Measurements from ENCODE around the gene HES3. TPM values are rescaled to one million over a fixed set of nuclear protein-coding genes. Genes with fewer than 3 reads are reported as not detected.

HES3 gene
- total and polyA plus RNA-seq, 10 of the 15 experiments (the other 5 are each of a cell fraction or from before 2014, with no cell fraction given) = not detected

DNA sequence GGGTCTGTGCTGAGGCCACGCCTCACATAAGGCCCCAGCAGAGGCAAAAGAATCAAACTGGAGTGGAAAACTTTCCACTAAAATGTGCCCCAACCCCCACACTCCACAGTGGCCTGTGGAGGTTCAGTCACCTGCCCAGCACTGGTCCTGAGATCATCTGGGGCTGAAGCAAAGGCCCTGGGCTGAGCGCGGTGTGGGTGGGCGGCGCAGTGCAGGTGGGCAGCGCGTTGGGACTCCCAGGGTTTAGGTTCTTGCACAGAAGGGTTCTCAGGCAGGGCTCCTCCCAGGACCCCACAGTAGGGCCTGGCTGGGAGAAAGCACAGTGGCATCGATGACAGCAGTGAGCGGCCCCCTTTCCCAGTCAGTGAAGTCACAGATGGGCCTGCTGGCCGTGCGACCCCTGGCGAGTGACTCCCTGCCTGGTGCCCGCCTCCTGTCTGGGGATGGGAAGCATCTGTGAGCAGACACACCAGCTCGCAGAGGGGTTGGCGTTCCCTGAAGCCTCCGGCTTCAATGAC, 30.7 kb downstream of the HES3 start:
- SMC1A ChIA-PET (ENCODE audit: uncharacterized antibody, unreplicated experiment) = no interaction called here
- peaks cover 0 to 6% of the 10 kb centered on the region in 2 experiments; a peak in 2 of 4 replicates for H3K36me3 ChIP-seq (ENCODE audit: control insufficient read depth in 2 of 2, insufficient read depth in 2 of 2, low read length in 1 of 2)
- RAD21 ChIA-PET (ENCODE audit: unreplicated experiment) = interaction anchor here (0.6 kb wide), 1 partner anchor 23 kb away, joined by 4 read pairs; no protein-coding TSS in a partner anchor
- no peak overlapping the region for H3K9ac ChIP-seq (ENCODE audit: control insufficient read depth, insufficient read depth, low read length)
- no peak overlapping the region for H3K4me2 ChIP-seq (ENCODE audit: control insufficient read depth, insufficient read depth)
- H3K79me2 ChIP-seq (ENCODE audit: control insufficient read depth, insufficient read depth, low read length) = no peaks in the 10 kb centered on the region
- no peaks in the 10 kb centered on the region for H3K4me1 ChIP-seq (ENCODE audit: control insufficient read depth, insufficient read depth, low read length)
- no peaks in the 10 kb centered on the region for H3K27me3 ChIP-seq (replicated peaks in 1 of 2; ENCODE audit: control insufficient read depth in 2 of 2, insufficient read depth in 2 of 2, low read length in 1 of 2)
- ATAC-seq (no peak), FAIRE-seq (no peak), DNase-seq (ENCODE audit: low read depth, low spot score) (no peak)
- no peaks in the 10 kb centered on the region; the same call in 1 of the 2 replicates for H4K20me1 ChIP-seq (ENCODE audit: control insufficient read depth, insufficient read depth)
- CTCF ChIA-PET = no interaction called here
- POLR2A ChIA-PET = no interaction called here
- no peak for TF ChIP-seq BHLHE40 (IDR thresholded peaks at IDR 0.05; ENCODE audit: borderline replicate concordance in 1 of 2, low read depth in 2 of 2, low read length in 1 of 2)
- no peak for TF ChIP-seq SREBF1 (IDR thresholded peaks at IDR 0.05; ENCODE audit: low read length)
- TF ChIP-seq, protein P1, sequence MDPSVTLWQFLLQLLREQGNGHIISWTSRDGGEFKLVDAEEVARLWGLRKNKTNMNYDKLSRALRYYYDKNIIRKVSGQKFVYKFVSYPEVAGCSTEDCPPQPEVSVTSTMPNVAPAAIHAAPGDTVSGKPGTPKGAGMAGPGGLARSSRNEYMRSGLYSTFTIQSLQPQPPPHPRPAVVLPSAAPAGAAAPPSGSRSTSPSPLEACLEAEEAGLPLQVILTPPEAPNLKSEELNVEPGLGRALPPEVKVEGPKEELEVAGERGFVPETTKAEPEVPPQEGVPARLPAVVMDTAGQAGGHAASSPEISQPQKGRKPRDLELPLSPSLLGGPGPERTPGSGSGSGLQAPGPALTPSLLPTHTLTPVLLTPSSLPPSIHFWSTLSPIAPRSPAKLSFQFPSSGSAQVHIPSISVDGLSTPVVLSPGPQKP (IDR thresholded peaks at IDR 0.05; ENCODE audit: low read depth, low read length) = no peak
- no peak for TF ChIP-seq SMAD5 (IDR thresholded peaks at IDR 0.05; ENCODE audit: low read depth)
- no peak for TF ChIP-seq TBL1XR1 (IDR thresholded peaks at IDR 0.05; ENCODE audit: low read depth, low read length)
- no peak for TF ChIP-seq E2F4 (IDR thresholded peaks at IDR 0.05; ENCODE audit: low read depth, low read length)
- TF ChIP-seq KAT2A (conservative IDR thresholded peaks at IDR 0.05; ENCODE audit: control insufficient read depth, low read depth, low read length) = no peak
- no peak for TF ChIP-seq MYB (IDR thresholded peaks at IDR 0.05; ENCODE audit: borderline replicate concordance, low read depth, low read length)
- no peak for TF ChIP-seq NR2F1 (conservative IDR thresholded peaks at IDR 0.05)
- no peak for TF ChIP-seq EED (IDR thresholded peaks at IDR 0.05; ENCODE audit: low read depth)
- H3K9me3 ChIP-seq (replicated peaks; ENCODE audit: control insufficient read depth, insufficient read depth, low read length) = no peaks in the 10 kb centered on the region
- BruUV-seq (replicated peaks) = no TSS peak
- no peak overlapping the region for H3K27ac ChIP-seq (ENCODE audit: control insufficient read depth, insufficient read depth)
- intact Hi-C loops (cut with micrococcal nuclease; ENCODE audit: unreplicated experiment) = no loop called here
- in situ Hi-C loops (cut with MboI) = no loop called here
- H2AFZ ChIP-seq (ENCODE audit: control insufficient read depth, low read depth, low read length) = no peak overlapping the region
- H3K4me3 ChIP-seq = no peak overlapping the region
- WGBS (ENCODE audit: insufficient coverage, insufficient replicate concordance, low lambda C conversion rate, missing lambda C conversion rate) = 94% methylated on average over 16 of the region's 16 CpGs

Data from GM12878 (cell line).